GM10266 (cell line): Measurements from ENCODE around the gene C1orf159.

Experiments used
- DNase-seq: peaks from one replicate; pipeline ENCODE4 v3.0.0; 2012; ENCODE audit errors: extremely low spot score
- TF ChIP-seq, protein P1 (sequence below): IDR thresholded peaks from 2 replicates; pipeline ENCODE4 v1.5.1; 2012; ENCODE audit warnings: mild to moderate bottlenecking, low read depth; ENCODE audit not compliant: control insufficient read depth, insufficient read depth; ENCODE audit errors: missing control alignments

Gene C1orf159

DNA sequence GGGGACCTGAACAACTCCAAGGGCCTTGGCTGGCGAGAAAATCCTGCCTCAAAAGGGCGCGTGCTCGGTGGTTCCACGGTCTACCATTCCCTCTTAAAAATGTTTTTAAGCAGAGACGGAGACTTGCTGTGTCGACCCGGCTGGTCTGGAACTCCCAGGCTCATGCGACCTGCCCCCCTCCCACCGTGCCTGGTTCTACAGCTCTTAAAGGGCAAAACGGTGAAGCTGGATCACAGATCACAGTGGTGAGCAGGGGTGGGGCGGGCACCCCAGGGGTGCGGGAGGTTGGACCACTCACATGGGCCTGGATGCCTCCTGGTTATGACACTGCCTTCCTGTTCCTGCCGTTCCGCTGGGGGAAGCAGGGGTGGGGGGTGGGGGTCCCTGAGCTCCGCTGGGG lies 4.2 kb upstream of the C1orf159 start:
- TF ChIP-seq, protein P1, sequence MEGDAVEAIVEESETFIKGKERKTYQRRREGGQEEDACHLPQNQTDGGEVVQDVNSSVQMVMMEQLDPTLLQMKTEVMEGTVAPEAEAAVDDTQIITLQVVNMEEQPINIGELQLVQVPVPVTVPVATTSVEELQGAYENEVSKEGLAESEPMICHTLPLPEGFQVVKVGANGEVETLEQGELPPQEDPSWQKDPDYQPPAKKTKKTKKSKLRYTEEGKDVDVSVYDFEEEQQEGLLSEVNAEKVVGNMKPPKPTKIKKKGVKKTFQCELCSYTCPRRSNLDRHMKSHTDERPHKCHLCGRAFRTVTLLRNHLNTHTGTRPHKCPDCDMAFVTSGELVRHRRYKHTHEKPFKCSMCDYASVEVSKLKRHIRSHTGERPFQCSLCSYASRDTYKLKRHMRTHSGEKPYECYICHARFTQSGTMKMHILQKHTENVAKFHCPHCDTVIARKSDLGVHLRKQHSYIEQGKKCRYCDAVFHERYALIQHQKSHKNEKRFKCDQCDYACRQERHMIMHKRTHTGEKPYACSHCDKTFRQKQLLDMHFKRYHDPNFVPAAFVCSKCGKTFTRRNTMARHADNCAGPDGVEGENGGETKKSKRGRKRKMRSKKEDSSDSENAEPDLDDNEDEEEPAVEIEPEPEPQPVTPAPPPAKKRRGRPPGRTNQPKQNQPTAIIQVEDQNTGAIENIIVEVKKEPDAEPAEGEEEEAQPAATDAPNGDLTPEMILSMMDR: no peak
- no peak for DNase-seq

- TF ChIP-seq, protein P1: no peak
- no peak for DNase-seq
These were observed 3.5 kb upstream of the C1orf159 start for GRCh38 chr1:1119272-1119890.

GRCh38 chr1:1118876-1119220 lies 3.0 kb upstream of the C1orf159 start:
- TF ChIP-seq, protein P1: no peak
- DNase-seq: no peak

- TF ChIP-seq, protein P1: no peak
- no peak for DNase-seq
These were observed 2.4 kb upstream of the C1orf159 start for GRCh38 chr1:1118011-1118875.

- DNase-seq: no peak
- TF ChIP-seq, protein P1: no peak
These were observed 1.6 kb upstream of the C1orf159 start for GRCh38 chr1:1117469-1117831.

DNA sequence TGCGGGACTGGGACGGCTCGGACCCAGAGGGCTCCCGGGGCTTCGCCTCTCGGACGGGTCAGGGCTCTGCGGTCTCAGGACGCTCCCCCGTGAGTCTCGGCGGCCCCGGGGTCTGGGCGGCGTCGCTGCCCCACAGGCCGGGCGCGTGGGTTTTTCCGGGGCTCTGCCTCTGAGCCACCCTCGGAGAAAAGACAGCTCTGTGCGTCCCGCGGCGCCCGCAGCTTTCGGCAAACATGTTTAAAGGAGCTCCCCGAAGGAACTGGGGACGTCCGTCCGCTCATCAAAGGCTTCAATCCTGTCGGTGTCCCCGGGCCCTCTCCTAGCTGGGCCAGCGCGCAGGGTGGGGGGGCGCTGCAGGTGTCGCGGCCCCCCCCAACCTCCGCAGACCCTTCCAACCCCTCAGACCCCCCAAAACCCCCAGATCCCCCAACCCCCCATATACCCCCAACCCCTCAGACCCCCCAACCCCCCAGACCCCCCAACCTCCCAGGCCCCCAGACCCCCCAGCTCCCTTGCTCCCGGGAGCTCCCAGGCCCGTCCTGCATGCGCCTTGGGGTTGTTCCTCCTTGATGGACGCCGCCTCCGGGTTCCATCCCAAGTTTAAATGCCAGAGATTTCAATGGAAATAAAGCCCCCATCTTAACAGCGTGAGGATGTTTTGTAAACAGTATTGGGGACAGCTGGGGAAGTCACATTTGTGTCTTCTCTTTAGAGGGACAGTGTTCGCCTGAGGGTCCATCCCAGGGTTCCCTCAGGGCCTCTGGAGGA lies 996 bp upstream of the C1orf159 start:
- TF ChIP-seq, protein P1: no peak
- DNase-seq: no peak
